H1 (cell line): ENCODE measurements around the gene LRRC26. TPM values are rescaled to one million over a fixed set of nuclear protein-coding genes. Genes with fewer than 3 reads are reported as not detected.

Experiments
- ASH2L ChIP-seq: fragments of 200-600, 300-600 bp; sonication (generic); IDR thresholded peaks from one replicate; pipeline ENCODE4 v1.7.1; 2017; ENCODE audit warnings: low read length
- BACH1 ChIP-seq: IDR thresholded peaks from 2 replicates; pipeline ENCODE4 v1.6.1; 2012; ENCODE audit warnings: low read length, improper control_type of control experiment
- BRCA1 ChIP-seq: IDR thresholded peaks from 2 replicates; pipeline ENCODE4 v1.6.1; 2012; ENCODE audit warnings: low read depth, low read length, improper control_type of control experiment
- CBX5 ChIP-seq: fragments of 300-800, 300-1000 bp; sonication (generic); IDR thresholded peaks from 2 replicates; pipeline ENCODE4 v1.7.1; 2016; ENCODE audit warnings: antibody characterized with exemption, low read length, low read depth
- CHD2 ChIP-seq: IDR thresholded peaks from 2 replicates; pipeline ENCODE4 v1.6.1; 2012; ENCODE audit warnings: low read length, improper control_type of control experiment
- CREB1 ChIP-seq: IDR thresholded peaks from 2 replicates; pipeline ENCODE4 v1.6.1; 2012; ENCODE audit warnings: inconsistent platforms
- EP300 ChIP-seq, 2 experiments: IDR thresholded peaks; 1 replicate in 1 of 2; 2 replicates in 1 of 2; pipeline ENCODE4 v1.6.1; 2011 to 2012; ENCODE audit warnings: low read depth in 2 of 2, low read length in 2 of 2, mild to moderate bottlenecking in 2 of 2, borderline replicate concordance in 1 of 2, inconsistent platforms in 1 of 2, moderate library complexity in 1 of 2
- HDAC2 ChIP-seq, 2 experiments: fragments of 300-600 bp in 1 of 2; sonication (generic) in 1 of 2; IDR thresholded peaks; 2 replicates each; pipeline ENCODE4 v1.6.1; 2011 to 2012; ENCODE audit warnings: low read depth in 2 of 2, low read length in 2 of 2, mild to moderate bottlenecking in 2 of 2, moderate library complexity in 2 of 2, borderline replicate concordance in 1 of 2, inconsistent platforms in 1 of 2
- JUN ChIP-seq: IDR thresholded peaks from 2 replicates; pipeline ENCODE4 v1.6.1; 2011; ENCODE audit warnings: low read depth, mild to moderate bottlenecking, improper control_type of control experiment, low read length
- POLR2A ChIP-seq, 2 experiments: IDR thresholded peaks; 1 replicate in 1 of 2; 2 replicates in 1 of 2; pipeline ENCODE4 v1.6.1; 2011; ENCODE audit warnings: low read depth in 2 of 2, low read length in 2 of 2, mild to moderate bottlenecking in 2 of 2; ENCODE audit errors: control extremely low read depth in 1 of 2
- SIX5 ChIP-seq: IDR thresholded peaks from 2 replicates; pipeline ENCODE4 v1.6.1; 2011; ENCODE audit warnings: mild to moderate bottlenecking, low read depth, low read length
- SP4 ChIP-seq: IDR thresholded peaks from 2 replicates; pipeline ENCODE4 v1.6.1; 2012; ENCODE audit warnings: low read length, inconsistent platforms
- SUZ12 ChIP-seq: fragments of 200-600 bp; sonication (generic); IDR thresholded peaks from 2 replicates; pipeline ENCODE4 v1.6.1; 2012; ENCODE audit warnings: mild to moderate bottlenecking, inconsistent platforms, low read length, moderate library complexity, mixed read lengths
- TAF7 ChIP-seq: optimal IDR thresholded peaks from 2 replicates; pipeline ENCODE3; 2011; ENCODE audit warnings: low read depth, mild to moderate bottlenecking, inconsistent platforms, low read length, moderate library complexity, borderline replicate concordance
- TCF12 ChIP-seq: IDR thresholded peaks from 2 replicates; pipeline ENCODE4 v1.6.1; 2011; ENCODE audit warnings: low read depth, mild to moderate bottlenecking, low read length
- YY1 ChIP-seq: IDR thresholded peaks from 2 replicates; pipeline ENCODE4 v1.6.1; 2011; ENCODE audit warnings: low read depth, mild to moderate bottlenecking, low read length
- polyA plus RNA-seq, 7 experiments: library from polyadenylated mRNA; depleted of rRNA in 3 of 7; stranded (reverse) in 5 of 7; unstranded in 2 of 7; fragments of >200 nt in 5 of 7; fragments of 200-250 nt in 2 of 7; gene quantifications; 1 replicate in 5 of 7; 2 replicates in 1 of 7; 4 replicates in 1 of 7; pipeline versions ENCODE4 v1.2.1 to v1.2.3, GENCODE V29; 2011 to 2013; ENCODE audit warnings: missing spikeins in 2 of 7, mixed read lengths in 2 of 7
- total RNA-seq: library from RNA; stranded (reverse); fragmentation: NEBNext Ultra II Directional; extraction: Animal tissue kit (Norgen Biotek cat#: 25700); gene quantifications from 2 replicates; pipeline ENCODE4 v1.2.1, GENCODE V29; 2021
- TF ChIP-seq, protein P1 (sequence below): IDR thresholded peaks from 2 replicates; pipeline ENCODE4 v1.6.1; 2012; ENCODE audit warnings: low read length, inconsistent platforms
- TF ChIP-seq, protein P2 (sequence below): IDR thresholded peaks from 2 replicates; pipeline ENCODE4 v1.6.1; 2012; ENCODE audit warnings: inconsistent platforms
- TF ChIP-seq, protein P3 (sequence below): IDR thresholded peaks from 2 replicates; pipeline ENCODE4 v1.6.1; 2011; ENCODE audit warnings: low read depth, mild to moderate bottlenecking, low read length; ENCODE audit not compliant: insufficient read depth
- TF ChIP-seq, protein P4 (sequence below): IDR thresholded peaks from 2 replicates; pipeline ENCODE4 v1.6.1; 2011; ENCODE audit warnings: low read length, improper control_type of control experiment

Gene LRRC26
- total and polyA plus RNA-seq, 2 of the 8 experiments (the other 6 are each of a cell fraction or from before 2014, with no cell fraction given) = 0.34 to 0.85 TPM

DNA sequence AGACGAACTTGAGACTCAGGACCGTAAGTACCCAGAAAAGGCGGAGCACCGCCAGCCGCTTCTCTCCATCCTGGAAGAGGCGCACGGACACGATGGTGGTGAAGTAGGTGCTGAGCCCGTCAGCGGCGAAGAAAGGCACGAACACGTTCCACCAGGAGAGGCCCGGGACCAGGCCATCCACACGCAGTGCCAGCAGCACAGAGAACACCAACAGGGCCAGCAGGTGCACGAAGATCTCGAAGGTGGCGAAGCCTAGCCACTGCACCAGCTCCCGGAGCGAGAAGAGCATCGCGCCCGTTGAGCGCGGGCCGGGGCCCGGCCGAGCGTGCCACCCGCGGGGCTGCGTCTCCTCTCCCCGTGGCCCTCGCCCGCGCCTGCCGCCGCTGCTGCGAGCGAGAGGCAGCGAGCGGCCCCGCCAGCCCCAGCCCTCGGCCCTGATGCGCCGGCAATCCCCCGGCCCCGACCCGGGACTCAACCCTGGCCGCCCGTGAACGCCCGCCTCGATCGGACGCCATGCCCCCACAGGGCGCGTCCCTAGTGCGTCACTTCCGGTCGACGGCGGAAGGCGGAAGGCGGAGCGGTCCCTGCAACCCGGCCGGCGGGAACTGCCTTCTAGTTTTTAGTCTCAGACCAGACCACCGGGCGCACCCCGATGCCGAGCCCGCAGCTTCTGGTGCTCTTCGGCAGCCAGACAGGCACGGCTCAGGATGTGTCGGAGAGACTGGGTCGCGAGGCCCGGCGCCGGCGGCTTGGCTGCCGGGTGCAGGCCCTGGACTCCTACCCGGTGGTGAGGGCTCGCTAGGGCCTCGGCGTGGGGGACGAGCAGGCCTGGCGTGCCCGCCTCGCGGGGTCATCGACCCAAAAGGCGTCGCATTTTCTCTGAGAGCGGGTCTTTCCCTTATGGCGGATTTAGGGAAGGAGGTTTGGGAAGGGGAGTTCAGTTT lies 35.5 kb upstream of the LRRC26 start, which contains the start of the genes NDOR1 and TMEM203 (continued):
- TF ChIP-seq SP4 = no peak
- no peak for TF ChIP-seq BRCA1
- peak; percentile 97 for TF ChIP-seq CREB1
- TF ChIP-seq CBX5 = no peak
- TF ChIP-seq, protein P1, sequence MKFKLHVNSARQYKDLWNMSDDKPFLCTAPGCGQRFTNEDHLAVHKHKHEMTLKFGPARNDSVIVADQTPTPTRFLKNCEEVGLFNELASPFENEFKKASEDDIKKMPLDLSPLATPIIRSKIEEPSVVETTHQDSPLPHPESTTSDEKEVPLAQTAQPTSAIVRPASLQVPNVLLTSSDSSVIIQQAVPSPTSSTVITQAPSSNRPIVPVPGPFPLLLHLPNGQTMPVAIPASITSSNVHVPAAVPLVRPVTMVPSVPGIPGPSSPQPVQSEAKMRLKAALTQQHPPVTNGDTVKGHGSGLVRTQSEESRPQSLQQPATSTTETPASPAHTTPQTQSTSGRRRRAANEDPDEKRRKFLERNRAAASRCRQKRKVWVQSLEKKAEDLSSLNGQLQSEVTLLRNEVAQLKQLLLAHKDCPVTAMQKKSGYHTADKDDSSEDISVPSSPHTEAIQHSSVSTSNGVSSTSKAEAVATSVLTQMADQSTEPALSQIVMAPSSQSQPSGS = no peak
- peak; percentile 49; the same call in 1 of the 2 replicates for TF ChIP-seq CHD2
- peak; percentile 94 for TF ChIP-seq YY1
- TF ChIP-seq TCF12 = no peak
- peak in 1 of 2 experiments; percentile 94; a peak in 2 of 3 replicates for TF ChIP-seq POLR2A (IDR thresholded peaks at IDR 0.05; ENCODE audit: control extremely low read depth in 1 of 2, low read depth in 2 of 2, low read length in 2 of 2)
- TF ChIP-seq, protein P2, sequence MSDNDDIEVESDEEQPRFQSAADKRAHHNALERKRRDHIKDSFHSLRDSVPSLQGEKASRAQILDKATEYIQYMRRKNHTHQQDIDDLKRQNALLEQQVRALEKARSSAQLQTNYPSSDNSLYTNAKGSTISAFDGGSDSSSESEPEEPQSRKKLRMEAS = peak; percentile 73
- peak; percentile 77 for TF ChIP-seq ASH2L
- 0 out of 4 replicates have a peak, but pooled peaks of 1 of the 2 experiments have one; percentile 80 for TF ChIP-seq HDAC2 (IDR thresholded peaks at IDR 0.05; ENCODE audit: borderline replicate concordance in 1 of 2, low read depth in 2 of 2, low read length in 2 of 2)
- TF ChIP-seq, protein P3, sequence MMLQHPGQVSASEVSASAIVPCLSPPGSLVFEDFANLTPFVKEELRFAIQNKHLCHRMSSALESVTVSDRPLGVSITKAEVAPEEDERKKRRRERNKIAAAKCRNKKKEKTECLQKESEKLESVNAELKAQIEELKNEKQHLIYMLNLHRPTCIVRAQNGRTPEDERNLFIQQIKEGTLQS = peak; percentile 86
- TF ChIP-seq SIX5 = no peak
- no peak for TF ChIP-seq BACH1
- TF ChIP-seq SUZ12 = no peak
- no peak for TF ChIP-seq JUN
- TF ChIP-seq, protein P4, sequence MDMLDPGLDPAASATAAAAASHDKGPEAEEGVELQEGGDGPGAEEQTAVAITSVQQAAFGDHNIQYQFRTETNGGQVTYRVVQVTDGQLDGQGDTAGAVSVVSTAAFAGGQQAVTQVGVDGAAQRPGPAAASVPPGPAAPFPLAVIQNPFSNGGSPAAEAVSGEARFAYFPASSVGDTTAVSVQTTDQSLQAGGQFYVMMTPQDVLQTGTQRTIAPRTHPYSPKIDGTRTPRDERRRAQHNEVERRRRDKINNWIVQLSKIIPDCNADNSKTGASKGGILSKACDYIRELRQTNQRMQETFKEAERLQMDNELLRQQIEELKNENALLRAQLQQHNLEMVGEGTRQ = no peak
- no peak for TF ChIP-seq EP300 (IDR thresholded peaks at IDR 0.05; ENCODE audit: borderline replicate concordance in 1 of 2, low read depth in 2 of 2, low read length in 2 of 2)
- peak; percentile 80 for TF ChIP-seq TAF7
